Measurements from ENCODE around the gene GNG7.

GNG7 gene

GRCh38 chr19:2702170-2703076, at the start of gene GNG7:
Gene GNG7, minus strand, starts transcription at chr19:2702694. Its CDS starts 182,006 bp downstream, at chr19:2520688.
- DNase-seq (ENCODE audit: low read depth in 2 of 2) = peak; percentile 94

DNA sequence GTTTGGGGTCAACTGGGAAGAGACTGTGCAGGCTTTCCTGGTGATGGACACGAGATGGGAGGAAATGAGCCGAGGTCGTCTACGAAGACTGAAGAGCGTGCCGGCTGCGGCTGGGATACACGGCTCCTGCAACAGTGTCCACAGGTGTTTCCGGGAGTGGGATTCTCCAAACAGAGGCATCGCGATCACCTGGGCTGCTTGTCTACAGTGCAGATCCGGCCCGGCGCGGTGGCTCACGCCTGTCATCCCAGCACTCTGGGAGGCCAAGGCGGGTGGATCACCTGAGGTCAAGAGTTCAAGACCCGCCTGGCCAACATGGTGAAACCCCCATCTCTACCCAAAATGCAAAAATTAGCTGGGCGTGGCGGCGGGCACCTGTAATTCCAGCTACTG, 48.9 kb upstream of the GNG7 start:
- no peak for DNase-seq (ENCODE audit: low read depth in 2 of 2)

DNA sequence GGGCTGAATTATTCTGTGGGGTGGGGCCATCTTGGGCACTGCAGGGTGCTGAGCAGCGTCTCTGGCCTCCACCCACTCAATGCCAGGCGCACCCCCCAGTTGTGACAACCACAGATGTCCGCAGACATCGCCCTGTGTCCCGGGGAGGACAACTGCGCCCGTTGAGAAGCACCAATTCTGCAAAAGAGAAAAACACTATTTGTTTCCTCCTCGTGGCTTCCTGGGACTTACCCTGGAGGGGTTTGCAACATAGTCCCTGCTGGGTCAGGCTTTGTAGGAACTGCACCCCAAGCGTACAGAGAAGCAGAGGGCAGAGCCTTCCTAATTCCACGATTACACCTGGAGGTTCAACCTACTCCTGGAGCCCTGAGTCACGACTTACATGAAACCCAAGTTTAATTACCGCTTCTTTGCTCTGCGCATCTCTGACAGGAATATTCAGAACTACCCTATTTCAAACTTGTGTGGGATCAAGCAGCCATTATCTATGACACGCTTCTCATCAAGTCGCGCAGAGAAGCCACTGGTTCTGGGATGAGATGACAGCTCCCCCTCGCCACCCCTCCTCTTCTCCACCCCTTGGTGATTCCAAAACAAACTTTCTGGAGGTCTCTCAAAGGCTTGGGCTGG, 48.4 kb upstream of the GNG7 start:
- no peak for DNase-seq (ENCODE audit: low read depth in 2 of 2)

GRCh38 chr19:2747349-2747748, 44.9 kb upstream of the GNG7 start:
- DNase-seq (ENCODE audit: low read depth in 2 of 2) = no peak

- no peak for DNase-seq (ENCODE audit: low read depth in 2 of 2)
Measured at GRCh38 chr19:2744113-2744512, 41.6 kb upstream of the GNG7 start.

DNA sequence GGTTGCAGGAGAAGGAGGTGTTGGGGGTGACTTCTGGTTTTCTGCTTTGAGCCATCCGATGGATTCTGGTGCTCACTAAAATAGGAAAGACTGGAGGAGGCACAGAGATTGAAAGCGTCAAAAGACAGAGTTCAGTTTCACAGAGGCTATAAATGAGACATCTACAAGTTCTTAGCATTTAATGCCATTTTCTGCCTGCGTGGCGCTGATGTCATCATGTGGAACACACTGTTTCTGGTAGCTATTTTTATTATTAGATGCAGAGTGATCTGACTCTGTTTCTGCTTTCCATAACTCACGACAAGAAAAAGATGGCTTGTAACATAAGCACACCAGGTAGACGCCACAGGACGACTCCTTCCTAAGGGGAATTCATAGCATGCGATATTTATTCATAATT, 40.6 kb upstream of the GNG7 start:
- DNase-seq (ENCODE audit: low read depth in 2 of 2) = no peak

- DNase-seq (ENCODE audit: low read depth in 2 of 2) = no peak
Measured at GRCh38 chr19:2740314-2740656, 37.8 kb upstream of the GNG7 start.

DNA sequence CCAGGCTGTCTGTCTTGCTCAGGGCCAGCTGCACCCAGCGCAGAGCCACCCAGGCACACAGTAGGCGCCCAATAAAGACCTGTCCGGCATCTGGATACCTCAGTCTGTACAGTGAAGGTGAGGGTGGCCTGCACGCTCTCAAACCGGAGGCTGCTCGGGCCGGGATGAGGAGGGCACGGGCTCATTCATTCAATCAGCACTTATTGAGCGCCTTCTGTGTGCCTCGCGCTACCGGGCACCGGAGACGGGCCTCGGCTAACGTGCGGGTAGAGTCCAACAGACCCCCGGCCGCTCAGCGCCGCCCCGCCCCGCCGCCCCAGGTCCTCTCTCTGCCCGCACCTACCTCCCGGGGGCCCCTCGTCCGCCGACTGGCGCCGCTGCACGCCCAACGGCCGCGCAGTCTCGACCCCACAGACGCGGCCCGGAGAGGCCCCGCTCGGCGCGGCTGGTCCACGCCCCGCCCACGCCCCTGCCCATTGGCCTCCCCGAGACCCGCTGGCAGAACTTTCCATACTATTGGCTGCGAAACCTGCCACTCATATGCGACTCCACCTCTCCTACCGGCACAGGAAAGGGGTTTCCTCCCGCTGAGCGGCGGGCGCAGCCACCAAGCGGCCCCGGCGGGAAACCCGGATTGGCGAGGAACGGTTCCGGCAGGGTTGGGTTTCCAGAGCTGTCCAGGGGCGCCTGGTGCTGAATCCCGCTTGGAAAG, 37.3 kb upstream of the GNG7 start, which contains the start of gene SLC39A3:
TSS of gene SLC39A3 (minus strand) at position 416 of the 712 bp plus-strand sequence. CDS start 2,760 bp downstream, outside the sequence.
- peak; percentile 98 for DNase-seq (ENCODE audit: low read depth in 2 of 2)

DNA sequence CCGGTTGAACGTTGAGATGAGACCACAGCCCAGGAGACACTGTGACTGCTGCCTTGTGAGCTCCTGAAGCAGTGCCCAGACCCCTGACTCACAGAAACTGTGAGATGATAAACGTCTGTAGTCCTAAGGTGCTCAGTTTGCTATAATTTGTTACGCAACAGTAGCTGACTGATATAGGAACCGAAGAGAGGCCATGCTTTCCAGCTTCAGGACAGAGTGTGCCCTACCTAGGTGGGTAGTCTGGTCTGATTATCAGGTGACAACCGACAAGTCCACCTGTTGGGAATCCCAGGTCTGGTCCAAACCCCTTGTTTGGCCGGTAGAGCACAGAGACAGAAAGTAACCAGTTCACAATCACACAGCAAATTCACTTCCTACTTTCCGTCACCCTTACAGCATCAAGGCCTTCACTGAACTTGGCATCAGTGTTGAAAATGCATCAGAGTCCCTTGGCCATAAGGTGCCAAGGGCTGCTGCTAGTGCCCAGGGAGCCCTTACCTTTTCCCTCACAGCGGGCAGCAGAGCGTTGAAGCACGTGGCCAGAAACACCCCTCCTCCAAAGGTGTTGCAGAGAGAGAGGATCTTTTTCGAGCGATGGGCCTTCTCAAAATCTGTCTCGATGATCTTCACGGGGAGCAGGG, 34.2 kb upstream of the GNG7 start:
- no peak for DNase-seq (ENCODE audit: low read depth in 2 of 2)

GRCh38 chr19:2735374-2735773, 32.9 kb upstream of the GNG7 start:
- no peak for DNase-seq (ENCODE audit: low read depth in 2 of 2)

DNA sequence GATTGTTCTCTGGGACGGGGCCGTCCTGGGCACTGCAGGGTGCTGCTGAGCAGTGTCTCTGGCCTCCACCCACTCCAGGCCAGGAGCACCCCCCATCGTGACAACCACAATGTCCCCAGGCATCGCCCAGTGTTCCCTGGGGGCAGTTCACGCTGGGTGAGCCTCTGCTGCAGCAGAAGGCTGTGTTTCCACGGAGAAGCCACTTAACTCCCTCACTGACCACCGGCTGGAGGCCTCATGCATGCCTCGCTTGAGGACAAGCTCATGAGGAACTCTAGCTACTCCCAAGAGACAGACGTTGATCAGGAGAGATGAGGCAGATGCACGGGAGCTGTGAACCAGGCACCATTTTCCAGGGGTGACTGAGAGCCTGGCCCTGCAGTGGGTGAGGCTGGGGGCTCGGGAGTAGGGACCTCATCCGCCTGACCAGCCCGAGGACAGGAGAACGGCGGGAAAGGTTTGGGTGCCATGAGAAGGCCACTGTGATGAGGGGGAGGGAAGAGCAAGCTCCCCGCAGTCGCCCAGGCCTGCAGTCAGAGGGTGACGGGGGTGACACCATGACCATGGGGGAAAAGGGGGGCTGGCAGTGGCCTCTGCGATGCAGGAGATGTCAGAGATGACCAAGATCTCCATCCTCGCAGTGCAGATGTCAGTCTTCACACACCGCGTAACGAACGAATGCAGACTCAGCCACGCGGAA, 32.2 kb upstream of the GNG7 start:
- DNase-seq (ENCODE audit: low read depth in 2 of 2) = no peak

- no peak for DNase-seq (ENCODE audit: low read depth in 2 of 2)
Measured at GRCh38 chr19:2733930-2734588, 31.6 kb upstream of the GNG7 start.

- no peak for DNase-seq (ENCODE audit: low read depth in 2 of 2)
Measured at GRCh38 chr19:2732883-2733282, 30.4 kb upstream of the GNG7 start.

- DNase-seq (ENCODE audit: low read depth in 2 of 2) = no peak
Measured at GRCh38 chr19:2732157-2732725, 29.7 kb upstream of the GNG7 start.

- DNase-seq (ENCODE audit: low read depth in 2 of 2) = no peak
Measured at GRCh38 chr19:2731181-2731995, 28.9 kb upstream of the GNG7 start.

GRCh38 chr19:2729943-2730818, 27.7 kb upstream of the GNG7 start:
- no peak for DNase-seq (ENCODE audit: low read depth in 2 of 2)

DNA sequence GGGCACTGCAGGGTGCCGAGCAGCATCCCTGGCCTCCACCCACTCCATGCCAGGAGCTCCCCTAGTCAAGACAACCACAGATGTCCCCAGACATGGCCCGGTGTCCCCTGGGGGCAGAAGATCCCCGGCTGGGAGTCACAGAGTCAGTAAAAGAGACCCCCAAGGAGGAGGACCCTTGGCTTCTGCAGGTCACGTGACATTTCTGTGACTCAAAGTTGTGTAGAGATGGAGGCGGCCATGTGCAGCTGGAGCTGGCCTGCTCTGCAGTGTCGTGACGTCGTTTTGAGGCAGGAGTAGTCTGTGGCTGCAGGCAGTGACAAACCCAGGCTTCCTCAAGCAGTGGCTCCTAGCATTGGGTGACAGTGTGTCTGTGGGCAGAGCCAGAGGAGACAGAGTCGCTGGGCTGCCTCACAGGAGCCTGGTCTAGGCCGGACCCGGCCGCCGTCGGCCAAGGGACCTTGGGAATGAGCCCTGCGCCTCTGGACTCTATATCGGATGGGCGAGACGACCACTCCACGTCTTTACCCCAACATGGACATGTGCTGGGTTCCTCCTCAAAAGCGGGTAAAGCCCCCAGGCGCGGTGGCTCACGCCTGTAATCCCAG, 26.4 kb upstream of the GNG7 start:
- no peak for DNase-seq (ENCODE audit: low read depth in 2 of 2)

DNA sequence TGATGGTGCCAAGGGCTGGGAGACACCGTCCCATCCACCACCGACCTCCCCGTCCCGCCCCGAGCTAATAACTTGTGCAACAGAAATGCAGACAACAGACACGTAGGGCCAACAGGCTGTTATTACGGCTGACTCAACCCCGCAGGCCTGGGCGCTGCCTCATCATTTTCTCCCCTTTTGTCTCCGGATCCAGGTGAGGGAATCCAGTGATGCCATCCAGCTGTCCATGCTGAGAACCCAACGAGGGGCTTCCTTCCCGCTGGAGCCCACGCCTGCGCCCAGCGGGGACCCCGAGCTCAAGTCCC, 25.1 kb upstream of the GNG7 start:
- no peak for DNase-seq (ENCODE audit: low read depth in 2 of 2)

Data from stimulated activated CD8-positive, alpha-beta memory T cell treated with anti-CD3 and anti-CD28 coated beads, Interleukin-15, amount 100 ng/mL, for 48 hours (primary cell).